Retinal pigment epithelial cell (primary cell): ENCODE data around the gene UST.

Source experiments
- DNase-seq: peaks from one replicate; pipeline ENCODE4 v3.0.0-alpha.2; 2010; ENCODE audit warnings: low read depth
- H3K4me3 ChIP-seq: 2 replicates; pipeline ENCODE4 v1.5.1; 2011; ENCODE audit warnings: mild to moderate bottlenecking, low read length, control low read depth, moderate library complexity
- TF ChIP-seq, protein P1 (sequence below): conservative IDR thresholded peaks from 2 replicates; pipeline ENCODE4 v1.5.1; 2011; ENCODE audit warnings: low read depth, low read length, control low read depth, inconsistent platforms

The UST gene

DNA sequence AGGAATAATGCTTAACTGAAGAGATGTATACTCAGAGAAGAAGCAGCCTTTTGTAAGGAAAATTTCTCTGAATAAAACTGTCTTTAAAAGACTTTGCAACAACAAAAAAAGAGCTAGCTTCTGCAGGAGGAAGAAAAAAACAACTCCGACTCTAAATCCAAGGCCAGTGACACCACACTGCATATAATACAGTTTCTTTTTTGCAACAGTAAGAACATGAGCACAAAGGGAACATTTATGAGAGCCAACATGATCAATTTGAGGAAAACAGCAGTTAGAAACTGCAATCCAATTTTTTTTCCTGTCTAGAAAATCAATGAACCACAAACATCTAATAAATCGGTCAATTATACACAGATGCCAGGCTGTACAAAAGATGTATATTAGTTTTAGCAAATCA is 42.9 kb upstream of the UST start:
- no peak overlapping the region for H3K4me3 ChIP-seq
- TF ChIP-seq, protein P1, sequence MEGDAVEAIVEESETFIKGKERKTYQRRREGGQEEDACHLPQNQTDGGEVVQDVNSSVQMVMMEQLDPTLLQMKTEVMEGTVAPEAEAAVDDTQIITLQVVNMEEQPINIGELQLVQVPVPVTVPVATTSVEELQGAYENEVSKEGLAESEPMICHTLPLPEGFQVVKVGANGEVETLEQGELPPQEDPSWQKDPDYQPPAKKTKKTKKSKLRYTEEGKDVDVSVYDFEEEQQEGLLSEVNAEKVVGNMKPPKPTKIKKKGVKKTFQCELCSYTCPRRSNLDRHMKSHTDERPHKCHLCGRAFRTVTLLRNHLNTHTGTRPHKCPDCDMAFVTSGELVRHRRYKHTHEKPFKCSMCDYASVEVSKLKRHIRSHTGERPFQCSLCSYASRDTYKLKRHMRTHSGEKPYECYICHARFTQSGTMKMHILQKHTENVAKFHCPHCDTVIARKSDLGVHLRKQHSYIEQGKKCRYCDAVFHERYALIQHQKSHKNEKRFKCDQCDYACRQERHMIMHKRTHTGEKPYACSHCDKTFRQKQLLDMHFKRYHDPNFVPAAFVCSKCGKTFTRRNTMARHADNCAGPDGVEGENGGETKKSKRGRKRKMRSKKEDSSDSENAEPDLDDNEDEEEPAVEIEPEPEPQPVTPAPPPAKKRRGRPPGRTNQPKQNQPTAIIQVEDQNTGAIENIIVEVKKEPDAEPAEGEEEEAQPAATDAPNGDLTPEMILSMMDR, result no peak
- DNase-seq, result no peak

DNA sequence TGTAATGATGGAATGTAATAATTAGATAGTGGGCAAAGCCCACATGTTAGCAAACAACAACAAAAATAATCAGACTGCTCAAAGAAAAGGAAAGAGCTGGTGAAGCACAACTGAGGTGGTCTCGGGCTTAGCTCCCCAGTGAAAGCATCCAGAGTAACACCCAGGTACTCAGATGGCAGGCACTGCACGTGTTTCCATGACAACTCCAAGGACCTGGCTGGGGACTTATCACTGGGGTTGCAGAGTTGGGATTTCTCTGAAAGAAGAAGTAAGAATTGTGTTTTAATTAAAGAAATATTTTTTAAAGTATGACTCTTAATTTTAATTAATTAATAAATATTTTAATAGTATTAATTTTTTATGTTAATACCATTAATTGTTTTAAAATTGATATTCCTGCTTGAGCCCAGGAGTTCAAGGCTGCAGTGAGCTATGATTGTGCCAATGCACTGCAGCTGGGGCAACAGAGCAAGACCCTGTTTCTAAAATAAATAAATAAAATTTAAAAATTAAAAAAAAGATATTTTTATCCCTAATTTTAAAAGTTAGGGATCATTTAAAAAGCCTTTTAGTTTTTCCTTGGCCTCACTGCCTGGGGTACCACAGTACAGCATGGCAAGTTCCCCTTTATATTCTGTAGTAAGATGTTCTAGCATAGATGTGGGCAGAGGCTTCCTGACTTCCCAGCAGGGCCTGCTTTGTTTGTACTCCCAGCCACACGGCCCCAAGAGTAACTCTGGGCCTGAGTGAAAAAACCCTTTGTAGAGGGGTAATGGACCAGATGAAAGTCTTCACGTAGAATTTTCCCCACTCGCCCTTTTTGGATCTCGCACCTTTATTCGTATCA is 42.2 kb upstream of the UST start:
- TF ChIP-seq, protein P1, result no peak
- H3K4me3 ChIP-seq, result no peak overlapping the region
- DNase-seq, result no peak

DNA sequence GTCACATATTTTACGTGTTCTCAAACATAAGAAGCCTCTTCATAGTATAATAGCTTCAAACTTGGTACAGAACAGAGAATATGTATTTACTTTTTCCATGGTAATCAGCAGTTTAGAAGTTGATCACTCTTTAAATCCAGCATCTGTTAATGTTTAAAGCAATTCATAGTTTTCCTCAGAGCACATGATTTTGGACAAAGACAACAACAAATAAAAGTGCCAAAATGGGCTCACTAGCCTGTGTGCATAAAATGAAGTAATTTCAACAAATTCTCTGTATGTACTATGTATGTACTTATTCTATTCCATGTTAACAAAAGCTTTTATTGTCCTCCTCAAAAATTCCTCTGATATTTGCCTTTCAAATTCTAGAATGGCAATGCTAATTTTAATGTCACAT is 38.1 kb upstream of the UST start:
- no peak for DNase-seq

DNA sequence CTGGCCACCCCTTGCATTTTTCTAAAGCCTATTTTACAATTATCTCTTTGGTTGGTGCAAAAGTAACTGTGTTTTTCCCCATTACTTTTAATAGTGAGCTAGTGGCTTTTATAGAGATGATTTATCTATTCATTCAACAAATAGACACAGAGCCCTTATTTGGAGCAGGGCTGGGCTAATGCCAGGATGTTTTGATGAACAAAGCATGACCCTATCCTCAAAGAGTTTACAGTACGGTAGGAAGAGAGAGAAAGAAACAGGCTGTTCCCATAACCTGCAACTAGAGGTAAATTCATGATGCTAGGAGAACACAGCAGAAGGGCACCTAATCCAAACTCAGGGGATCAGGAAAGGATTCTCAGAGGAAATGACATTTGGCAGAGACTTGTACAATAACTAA is 37.3 kb upstream of the UST start:
- no peak for DNase-seq
- no peak overlapping the region for H3K4me3 ChIP-seq
- TF ChIP-seq, protein P1, result no peak

More for the DNA sequence above, 38.1 kb upstream of the UST start:
- TF ChIP-seq, protein P1, result no peak
- no peak overlapping the region for H3K4me3 ChIP-seq

DNA sequence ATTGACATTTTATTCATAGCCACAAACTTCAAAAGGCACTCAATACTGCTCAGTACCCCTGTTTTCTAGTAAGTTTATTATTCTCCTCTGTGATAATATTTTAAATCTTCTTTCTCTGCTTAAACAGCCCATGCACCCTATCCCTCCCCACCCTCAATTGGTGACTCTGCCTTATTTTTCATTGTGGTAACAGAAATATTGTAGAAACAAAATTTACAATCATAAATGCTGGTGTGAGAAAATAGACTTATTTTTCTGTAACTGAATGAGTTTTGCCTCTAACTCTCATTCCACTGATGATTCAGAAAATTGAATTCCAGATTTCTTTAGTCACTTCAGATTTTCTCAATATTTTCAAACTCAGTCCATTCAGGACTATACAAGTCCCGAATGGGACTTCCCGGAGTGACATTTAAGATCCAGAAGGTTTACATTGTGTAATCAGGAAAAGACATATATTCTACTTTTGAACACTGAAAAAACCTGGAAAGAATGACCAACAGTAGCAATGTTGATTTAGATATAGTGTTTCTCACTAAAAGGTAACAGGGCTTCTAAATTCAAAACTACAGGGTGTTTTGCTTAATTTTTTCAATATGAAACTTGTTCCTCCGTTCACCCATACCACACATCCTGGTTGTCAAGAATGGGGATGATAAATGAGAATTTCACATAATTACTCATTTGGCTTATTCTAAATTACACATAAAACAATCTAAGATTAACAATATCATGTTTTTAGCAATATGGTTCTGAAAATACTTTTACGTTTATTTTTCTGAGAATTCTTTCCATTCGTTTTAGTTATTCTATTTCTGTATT is 34.8 kb upstream of the UST start:
- TF ChIP-seq, protein P1, result no peak
- no peak overlapping the region for H3K4me3 ChIP-seq
- no peak for DNase-seq

DNA sequence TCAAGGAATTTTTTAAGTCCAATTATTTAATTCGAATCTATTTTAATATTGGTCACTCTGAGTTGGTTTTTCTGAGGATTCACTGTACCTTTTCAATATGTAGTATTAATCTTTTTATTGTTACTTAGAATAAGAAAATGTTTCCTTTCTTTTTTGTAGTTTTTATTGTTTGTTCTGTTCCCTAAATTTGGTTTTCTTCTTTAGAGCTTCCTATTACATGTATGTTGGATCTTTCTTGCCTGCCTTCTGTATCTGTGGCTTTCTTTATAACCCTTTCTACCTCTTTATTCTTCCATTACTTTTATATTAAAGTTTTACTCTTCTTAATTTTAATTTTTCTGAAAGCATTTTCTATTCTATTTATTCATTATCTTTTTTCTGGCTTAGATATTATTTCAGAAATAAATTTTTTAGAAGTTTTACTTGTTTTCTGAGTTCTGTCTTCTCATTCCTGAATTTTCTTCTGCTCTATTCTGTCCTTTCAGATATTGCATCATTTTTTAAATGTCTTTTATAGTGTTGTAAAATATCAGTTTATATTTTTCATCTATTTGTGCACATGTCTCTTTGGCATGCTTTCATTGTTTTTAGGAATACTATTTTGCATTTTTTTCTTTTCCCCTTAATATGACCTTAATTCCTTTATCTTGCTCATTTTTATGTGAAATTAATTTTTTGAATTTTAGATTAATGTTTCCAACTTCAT is 33.6 kb upstream of the UST start:
- no peak for DNase-seq
- TF ChIP-seq, protein P1, result no peak
- H3K4me3 ChIP-seq, result no peak overlapping the region
